Fibroblast of pulmonary artery (primary cell): ENCODE results near the gene OR52E6.
A peak's percentile ranks its signal among the peaks of the same experiment; 100 is the strongest.

ENCODE experiments used
- DNase-seq: peaks from one replicate; pipeline ENCODE4 v3.0.0-alpha.2; 2010; ENCODE audit warnings: low read depth
- H3K4me3 ChIP-seq: replicated peaks from 2 replicates; pipeline ENCODE4 v1.5.1; 2011; ENCODE audit warnings: low read depth, mild to moderate bottlenecking, control low read depth, low read length, moderate library complexity
- TF ChIP-seq, protein P1 (sequence below): IDR thresholded peaks from 2 replicates; pipeline ENCODE4 v1.5.1; 2011; ENCODE audit warnings: mild to moderate bottlenecking, control low read depth, low read length, inconsistent platforms; ENCODE audit errors: missing control alignments

OR52E6 gene

DNA sequence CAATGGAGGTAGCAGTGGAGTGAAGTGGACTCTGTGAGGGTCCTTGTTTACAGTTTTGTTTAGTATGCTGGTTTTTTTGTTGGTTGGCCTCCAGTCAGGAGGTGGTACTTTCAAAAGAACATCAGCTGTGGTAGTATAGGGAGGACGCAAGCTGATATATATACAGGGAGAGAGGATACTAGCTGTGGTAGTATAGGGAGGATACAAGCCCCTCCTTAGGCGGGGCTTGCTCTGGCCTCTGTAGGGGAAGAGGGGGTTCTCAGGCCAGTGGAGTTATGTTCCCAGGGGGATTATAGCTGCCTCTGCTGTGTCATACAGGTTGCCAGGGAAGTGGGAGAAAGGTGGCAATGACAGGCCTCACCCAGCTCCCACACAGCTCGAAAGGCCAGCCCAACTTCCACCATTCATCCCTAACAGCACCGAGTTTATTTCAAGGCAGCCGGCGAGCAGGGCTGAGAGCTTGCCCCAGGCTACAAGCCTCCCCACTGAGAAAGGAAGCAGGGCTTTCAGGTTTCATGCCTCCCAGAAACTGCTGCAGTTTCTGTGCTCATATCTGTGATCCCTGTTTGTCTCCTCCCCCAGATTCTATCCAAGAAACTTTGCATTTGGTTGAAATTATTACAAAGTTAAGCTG, 10.4 kb downstream of the OR52E6 start:
- TF ChIP-seq, protein P1, sequence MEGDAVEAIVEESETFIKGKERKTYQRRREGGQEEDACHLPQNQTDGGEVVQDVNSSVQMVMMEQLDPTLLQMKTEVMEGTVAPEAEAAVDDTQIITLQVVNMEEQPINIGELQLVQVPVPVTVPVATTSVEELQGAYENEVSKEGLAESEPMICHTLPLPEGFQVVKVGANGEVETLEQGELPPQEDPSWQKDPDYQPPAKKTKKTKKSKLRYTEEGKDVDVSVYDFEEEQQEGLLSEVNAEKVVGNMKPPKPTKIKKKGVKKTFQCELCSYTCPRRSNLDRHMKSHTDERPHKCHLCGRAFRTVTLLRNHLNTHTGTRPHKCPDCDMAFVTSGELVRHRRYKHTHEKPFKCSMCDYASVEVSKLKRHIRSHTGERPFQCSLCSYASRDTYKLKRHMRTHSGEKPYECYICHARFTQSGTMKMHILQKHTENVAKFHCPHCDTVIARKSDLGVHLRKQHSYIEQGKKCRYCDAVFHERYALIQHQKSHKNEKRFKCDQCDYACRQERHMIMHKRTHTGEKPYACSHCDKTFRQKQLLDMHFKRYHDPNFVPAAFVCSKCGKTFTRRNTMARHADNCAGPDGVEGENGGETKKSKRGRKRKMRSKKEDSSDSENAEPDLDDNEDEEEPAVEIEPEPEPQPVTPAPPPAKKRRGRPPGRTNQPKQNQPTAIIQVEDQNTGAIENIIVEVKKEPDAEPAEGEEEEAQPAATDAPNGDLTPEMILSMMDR, result no peak
- no peak overlapping the region for H3K4me3 ChIP-seq
- no peak for DNase-seq

DNA sequence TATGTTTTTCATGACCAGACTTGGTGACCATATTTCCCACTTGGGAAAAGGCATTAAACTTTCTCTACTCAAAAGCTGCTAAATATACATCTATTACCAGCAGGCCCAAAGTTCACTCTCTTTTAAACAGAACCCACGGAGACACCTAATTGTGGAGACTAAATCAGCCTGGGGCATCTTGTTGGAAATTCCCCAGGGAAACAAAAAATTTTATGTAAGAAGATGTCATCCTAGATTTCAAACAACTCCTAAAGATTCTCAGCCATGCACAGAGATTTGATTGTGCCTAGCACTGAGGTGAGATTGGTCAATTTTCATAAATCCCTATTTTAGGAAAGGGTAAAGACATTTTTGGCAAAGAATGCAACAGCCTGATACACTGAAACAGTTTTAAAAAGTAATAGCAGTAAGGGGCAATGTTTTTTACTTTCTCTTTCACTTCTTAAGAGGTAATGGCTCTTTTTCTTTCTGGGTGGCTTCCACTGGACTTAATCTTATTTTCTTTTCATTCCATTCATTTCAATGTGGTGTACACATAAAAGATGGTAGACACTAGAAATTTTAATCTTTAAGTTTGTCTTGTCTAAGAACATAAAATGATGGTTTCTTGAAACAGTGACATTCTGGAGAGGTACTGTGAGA, 23.3 kb downstream of the OR52E6 start:
- TF ChIP-seq, protein P1, result no peak
- H3K4me3 ChIP-seq, result peak overlapping the region; percentile 8
- no peak for DNase-seq

DNA sequence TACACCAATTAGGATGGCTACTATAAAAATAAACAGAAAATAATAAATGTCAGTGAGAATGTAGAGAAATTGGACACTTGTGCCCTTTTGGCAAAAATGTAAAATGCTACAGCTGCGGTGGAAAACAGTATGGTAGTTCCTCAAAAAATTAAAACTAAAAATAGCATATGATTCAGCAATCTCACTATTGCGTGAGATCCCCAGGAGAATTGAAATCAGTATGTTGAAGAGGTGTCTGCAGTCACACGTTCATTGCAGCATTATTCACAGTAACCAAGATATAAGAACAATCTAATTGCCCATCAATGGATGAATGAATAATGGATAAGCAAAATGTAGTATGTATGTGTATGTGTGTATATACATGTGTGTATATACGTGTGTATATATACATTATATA, 26.2 kb downstream of the OR52E6 start:
- no peak for DNase-seq
- TF ChIP-seq, protein P1, result no peak
- no peak overlapping the region for H3K4me3 ChIP-seq

DNA sequence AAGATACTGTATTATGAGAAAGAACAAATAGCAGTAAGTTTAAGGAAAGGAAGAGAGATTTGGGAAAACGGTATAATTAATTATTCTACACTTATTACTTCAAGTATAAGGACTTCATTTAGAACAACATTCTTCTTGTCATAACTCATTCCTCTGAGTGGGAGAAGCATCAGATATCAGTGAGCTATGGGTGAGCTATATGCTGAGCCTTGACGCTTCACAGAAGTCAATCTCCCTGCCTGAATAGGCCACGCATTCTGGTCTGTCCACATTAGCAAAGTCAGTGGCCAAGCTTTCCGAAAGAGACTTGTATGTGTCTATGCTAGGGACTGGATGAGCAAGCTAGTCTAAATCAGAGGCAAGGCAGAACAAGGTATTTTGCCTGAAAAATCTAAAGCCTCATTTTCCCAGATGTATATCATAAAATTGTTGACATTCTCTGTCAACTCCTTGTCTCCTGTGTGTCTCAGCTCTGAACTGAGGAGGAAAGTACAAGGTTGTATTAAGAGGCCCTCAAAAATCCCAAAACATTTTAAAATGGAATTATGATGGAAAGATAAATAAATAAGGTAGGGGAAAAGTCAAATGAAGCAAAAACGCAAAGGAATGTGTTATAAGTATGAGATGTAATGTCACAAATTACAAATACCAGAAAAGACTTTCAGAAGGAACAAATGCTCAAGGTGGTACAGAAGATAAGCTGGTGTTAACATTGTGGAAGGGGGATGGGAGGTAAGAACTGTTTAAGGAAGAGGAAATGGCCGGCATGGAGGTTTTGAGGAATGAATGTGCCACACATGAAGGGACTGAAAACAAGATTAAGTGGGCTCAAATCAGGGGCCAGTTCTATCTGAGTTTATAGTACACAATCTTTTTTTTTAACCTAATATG, 31.5 kb downstream of the OR52E6 start:
- TF ChIP-seq, protein P1, result no peak
- DNase-seq, result no peak
- H3K4me3 ChIP-seq, result no peak overlapping the region

DNA sequence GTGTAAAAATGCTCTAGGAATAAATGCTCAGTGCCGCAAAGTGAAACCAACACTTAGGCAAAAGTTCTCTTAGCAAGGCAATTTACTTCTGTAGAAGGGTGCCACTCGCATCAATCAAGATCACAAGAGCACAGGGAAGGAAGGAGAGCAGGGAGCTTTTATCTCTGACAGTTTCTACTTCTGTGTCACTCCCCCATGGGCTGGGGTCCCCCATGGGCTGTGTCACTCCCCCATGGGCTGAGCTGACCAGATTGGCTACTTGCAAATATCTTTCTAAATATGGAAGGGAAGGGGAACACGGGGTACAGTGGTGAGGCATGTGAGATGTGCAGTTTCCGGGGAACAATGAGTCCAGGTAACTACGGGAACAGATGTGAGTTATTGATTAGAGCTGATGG, 32.6 kb downstream of the OR52E6 start:
- TF ChIP-seq, protein P1, result no peak
- no peak for DNase-seq
- H3K4me3 ChIP-seq, result peak overlapping the region; percentile 60

DNA sequence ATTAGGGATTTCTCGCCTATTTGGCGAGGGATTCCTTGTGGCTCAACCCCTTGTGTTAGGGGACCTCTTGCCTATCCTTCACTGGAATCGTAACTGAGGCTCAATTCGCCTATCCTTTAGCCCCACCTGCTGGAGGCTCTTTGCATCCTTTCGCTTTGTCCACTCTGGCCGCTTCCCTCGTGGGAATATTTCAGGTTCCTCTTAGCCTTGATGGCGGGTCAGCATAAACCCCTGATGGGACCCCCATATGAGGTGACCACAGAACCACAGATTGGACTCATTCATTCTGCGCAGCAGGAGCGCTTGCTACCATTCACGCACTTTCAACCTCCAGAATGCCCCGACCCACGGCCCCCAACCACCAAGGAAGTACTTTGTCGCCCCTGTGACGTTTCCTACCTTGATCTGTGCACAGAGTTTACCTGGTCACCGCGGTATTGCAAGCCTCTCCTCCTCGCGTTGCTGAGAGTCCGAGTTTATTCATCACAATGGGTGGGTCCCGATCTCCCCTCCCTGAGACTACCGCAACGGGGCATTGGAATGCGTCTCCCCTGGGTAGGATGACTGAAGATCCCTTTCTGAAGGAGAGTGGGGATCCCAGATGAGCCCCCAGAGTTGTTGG, 33.1 kb downstream of the OR52E6 start, which contains the start of gene OR52N2:
OR52N2 (plus strand) TSS at position 425 of the 622 bp plus-strand sequence. CDS start 11,412 bp downstream, outside the sequence.
- TF ChIP-seq, protein P1, result peak; percentile 89
- peak; percentile 81 for DNase-seq
- peak within 1 kb of the TSS; percentile 60 for H3K4me3 ChIP-seq
